Fibroblast of skin of right biceps (primary cell): Measurements from ENCODE around the gene MBNL1.
A peak's percentile ranks its signal among the peaks of the same experiment; 100 is the strongest.

Experiments
- DNase-seq: peaks from one replicate; pipeline ENCODE4 v3.0.0-alpha.2; 2013

MBNL1 gene

DNA sequence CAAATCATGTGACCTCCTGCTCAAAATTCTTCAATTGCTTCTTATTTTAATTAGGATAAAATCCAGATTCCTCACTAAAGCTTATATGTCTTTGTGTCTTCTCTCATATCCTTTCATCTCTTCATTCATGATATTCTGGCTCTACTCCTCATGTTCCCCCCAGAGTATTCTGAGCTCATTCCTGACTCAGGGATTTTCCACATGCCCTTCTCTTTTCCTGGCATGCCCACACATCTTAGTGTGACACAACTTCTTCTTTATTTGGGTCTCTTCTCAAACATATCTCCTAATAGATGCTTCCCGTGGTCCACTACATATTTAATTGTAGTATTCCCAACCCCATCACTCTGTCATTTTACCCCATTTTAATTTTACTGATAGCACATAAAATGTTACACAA lies 15.2 kb upstream of the MBNL1 start:
- no peak for DNase-seq

DNA sequence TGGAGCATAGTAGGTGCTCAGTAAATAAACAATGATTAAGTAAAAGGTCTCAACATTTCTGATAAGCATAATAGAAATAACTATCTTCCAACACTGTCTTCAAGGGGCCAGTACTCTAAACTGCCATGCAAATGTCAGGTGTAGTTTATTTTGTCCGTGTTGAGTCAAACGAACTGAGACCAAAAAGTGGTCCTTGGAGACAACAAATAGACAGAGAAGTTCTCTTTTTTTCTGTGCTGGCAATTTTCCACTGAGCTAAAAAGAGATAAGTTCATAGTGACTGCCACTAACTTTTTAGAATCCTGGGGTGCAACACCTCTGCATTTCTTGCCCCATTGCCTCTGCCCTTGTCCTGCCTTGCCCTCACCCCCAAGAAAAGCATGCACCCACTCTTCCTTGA lies 14.7 kb upstream of the MBNL1 start:
- no peak for DNase-seq

GRCh38 chr3:152255290-152255689 lies 13.4 kb upstream of the MBNL1 start:
- DNase-seq: no peak

DNA sequence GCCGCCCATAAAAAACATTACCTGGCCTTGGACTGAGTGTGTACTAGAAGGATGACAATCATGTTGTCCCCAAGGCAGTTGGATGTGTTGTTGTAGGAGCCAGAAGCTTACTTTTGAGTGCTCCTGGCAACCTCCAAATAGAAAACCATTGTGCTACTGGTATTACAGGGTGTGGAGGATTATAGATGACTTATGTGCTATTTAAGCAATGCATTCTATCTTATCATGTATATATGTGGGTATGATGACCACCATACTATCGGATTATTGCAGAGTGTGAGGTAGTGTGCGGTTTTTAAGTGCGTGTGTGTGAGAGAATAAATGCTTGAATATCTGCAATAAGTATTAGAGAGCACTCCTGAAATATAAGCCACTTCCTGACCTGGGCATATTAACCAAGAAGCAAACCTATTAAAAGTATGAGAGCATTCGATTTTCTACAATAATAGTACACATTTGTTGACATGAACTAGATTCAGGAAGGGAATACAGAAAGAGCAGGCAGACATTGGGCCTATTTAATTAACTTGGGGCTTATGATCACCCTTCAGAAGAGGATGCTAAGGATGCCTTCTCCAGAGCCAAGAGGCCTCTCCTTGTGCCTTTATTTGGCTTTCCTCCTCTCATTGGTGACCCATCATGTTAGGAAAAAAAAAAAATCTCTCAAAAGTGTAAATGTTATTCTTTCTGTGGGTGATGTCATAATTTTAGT lies 11.7 kb upstream of the MBNL1 start:
- DNase-seq: no peak

- DNase-seq: peak; percentile 58
Measured at GRCh38 chr3:152257563-152258035, 11.1 kb upstream of the MBNL1 start.

DNA sequence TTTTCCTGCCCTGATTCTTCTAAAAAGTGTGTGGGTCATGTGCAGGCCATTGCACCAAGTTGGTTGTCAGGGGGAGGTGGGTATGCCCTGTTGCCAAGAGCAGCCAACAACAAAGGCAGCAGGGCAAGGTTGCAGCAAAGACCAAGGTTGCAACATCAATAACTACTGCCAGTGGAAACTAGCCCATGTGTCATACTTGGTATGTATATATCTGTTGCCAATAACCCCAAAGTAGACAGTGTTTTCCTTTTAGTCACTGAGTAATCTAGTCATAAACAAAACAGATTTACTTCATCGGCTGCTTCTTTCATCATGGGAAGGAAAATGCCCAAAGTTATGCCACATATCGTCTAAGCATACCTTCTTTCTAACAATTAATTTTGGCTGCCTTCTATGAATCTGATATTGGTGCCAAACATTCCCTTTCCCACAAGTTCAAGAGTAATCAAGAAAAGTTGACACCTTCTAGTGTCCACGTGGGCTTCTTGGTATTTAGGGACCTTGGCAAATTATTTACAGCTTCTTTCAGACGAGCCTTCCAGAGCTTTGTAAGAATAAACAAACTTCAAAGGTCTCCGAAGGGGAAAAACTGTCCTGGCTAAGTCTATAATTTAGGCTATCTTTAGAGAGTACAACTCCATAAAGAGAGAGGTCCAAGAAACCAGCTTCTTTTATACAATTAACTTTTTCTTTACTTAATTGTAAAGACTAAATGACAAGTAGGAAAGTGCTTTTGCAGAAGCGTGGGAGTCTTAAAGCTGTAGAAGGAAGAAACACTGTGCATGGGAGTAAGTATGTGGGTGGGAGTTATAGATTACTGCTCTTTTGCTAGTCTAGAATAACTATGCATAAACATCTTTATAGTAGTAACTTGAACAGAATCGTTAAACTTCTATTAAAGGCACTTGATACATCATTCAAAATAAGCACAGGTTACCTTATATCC lies 10.0 kb upstream of the MBNL1 start:
- peak; percentile 94 for DNase-seq

- no peak for DNase-seq
Measured at GRCh38 chr3:152259468-152259867, 9.3 kb upstream of the MBNL1 start.

DNA sequence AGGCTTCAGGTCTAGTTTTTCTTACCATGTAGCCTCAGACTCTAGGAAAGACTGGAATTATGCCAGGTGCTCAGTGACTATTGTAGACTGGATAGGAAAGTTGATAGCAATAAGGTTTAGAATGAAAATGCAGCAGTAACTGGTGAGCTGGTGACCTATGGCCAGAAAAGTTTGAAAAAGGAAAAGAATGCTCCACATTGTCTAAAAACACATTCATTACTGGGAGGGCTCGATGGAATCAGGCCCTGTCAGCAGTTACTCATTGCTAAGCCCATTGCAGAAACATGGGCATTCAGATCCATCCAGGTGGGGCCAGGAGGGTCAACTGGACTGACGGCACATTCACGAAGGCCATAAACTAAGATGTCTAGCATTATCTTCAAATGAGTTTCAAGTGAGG lies 8.7 kb upstream of the MBNL1 start:
- DNase-seq: no peak

- no peak for DNase-seq
Measured at GRCh38 chr3:152260529-152260928, 8.2 kb upstream of the MBNL1 start.

- no peak for DNase-seq
Measured at GRCh38 chr3:152261329-152261728, 7.4 kb upstream of the MBNL1 start.

DNA sequence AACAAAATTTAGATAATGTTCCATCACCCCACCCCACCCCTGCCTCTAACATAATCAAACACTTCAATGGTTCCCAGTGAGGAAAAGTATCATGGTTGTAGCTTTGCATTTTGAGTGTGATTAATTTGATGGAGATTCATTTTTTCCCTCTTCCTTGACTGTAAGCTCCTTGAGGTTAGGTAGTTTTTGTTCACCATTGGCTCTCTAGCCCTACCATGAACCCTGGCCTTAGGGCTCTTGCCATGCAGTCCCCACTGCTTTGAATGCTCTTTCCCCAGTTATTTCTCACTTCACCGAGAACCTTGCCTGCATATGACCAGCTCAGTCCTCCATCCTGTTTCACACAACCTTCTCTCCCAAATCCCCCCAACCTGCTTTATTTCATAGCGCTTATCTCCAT lies 5.0 kb upstream of the MBNL1 start:
- DNase-seq: no peak

- DNase-seq: no peak
Measured at GRCh38 chr3:152264378-152264777, 4.4 kb upstream of the MBNL1 start.

- peak; percentile 97 for DNase-seq
Measured at GRCh38 chr3:152266221-152266995, 2.3 kb upstream of the MBNL1 start.

DNA sequence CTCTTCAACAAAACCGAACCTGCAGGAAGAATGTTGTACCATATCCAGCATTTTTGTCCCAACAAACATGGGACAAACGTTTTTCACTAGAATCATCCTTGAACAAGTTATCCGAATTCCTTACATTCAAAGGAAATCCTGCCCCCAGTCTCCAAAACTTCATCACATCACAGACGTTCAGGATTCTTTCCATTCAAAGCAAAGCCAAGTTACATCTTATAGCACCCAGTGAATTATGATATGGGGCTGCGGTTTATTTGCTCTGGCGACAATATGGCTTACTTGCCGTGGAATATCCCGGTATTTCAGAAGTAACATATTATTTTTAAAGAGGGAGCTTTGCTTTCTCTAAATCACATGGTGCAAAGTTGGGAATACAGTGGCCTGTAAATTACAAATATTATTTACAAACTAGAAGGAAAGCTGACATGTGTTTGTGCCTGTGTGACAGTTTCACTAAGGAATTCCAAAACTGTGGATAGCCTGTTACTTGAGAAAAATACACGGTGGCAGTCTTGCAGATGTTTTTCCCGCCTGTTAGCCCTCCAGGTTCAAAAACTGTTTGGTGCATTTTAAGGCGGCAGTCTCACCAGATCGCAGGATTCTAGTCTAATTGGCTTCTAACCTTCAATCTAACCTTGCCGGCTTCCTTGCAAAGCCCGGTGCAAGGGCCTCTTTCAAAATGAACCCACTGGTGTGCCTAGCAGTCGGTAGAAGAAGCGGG lies 736 bp upstream of the MBNL1 start:
- DNase-seq: peak; percentile 84

DNA sequence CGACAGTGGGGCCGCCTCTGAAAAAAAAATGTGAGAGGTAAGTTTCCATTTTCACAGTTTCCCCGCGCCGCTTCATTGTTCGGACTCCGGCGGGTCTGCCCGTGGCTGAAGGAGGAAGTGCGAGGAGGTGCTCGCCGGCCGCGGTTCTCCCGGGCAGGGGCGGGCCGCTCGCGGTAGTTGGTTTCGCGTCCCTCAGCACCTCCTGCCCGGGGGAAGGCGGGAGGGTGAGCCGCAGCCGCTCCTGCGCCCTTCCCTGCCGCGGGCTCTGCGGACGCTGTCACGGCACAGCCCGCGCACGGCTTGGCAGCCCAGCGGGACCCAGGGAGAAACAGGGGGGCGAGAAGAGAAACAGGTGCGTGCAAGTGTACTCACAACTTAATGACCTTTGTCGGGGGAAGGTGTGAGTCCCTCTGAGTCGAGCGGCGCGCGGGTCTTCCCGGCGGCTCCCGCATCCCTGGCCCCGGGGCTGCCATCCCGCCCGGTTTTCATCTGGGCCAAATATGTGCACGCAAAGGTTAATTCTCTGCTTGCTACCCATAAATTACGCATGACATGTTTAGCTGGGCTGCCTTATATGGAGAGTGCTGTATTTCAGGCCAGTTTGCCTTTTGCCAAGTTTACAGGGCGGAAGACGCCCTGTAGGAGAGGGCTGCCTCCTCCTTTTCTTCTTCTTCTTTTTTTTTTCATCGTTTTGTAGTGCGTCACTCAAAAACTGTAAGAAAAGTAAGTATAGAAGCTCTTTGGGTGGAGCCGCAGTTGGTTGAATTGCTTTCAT lies 514 bp downstream of the MBNL1 start:
- peak; percentile 92 for DNase-seq

- DNase-seq: peak; percentile 35
Measured at GRCh38 chr3:152269831-152270734, 1.4 kb downstream of the MBNL1 start.

- DNase-seq: no peak
Measured at GRCh38 chr3:152270937-152271336, 2.2 kb downstream of the MBNL1 start.

DNA sequence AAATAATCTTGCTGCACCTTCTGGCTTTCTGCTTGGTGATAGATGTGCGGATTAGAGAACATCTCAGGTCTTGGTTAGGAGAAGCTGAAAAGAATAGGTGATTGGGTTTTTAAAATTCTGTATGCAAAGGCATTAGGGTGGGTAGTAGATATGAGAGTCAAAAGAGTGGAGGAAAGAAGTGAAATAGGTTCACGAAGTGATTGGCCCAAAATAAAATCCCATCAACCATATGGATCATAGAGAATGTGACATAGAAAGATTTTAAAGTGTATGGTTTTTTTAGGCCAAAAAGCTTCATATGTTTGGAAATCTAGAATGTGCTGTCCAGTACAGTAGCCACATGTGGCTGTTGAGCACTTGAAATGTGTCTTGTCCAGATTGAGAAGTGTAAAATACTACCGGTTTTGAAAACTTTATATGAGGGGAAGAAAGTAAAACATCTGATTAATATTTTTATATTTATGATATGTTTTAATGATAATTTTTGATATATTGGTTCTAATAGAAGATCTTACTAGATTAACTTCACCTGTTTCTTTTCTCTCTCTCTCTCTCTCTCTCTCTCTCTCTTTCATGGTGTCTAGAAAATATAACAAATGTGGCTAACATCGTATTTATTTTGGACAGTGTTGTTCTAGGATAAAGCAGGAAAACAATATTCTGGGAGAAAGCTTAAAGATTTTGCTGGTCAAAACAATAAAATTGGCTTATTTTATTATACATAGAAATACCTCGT lies 2.9 kb downstream of the MBNL1 start:
- DNase-seq: no peak

GRCh38 chr3:152272771-152273242 lies 4.1 kb downstream of the MBNL1 start:
- peak; percentile 94 for DNase-seq

GRCh38 chr3:152276681-152277080 lies 8.0 kb downstream of the MBNL1 start:
- DNase-seq: no peak
